Testis (tissue), 2 donors: ENCODE results near the gene CRACDL.

Experiments used
- CTCF ChIP-seq, 3 experiments: fragments of 450-650 bp in 2 of 3; fragments of 200-600 bp in 1 of 3; sonication (generic) in 1 of 3; IDR thresholded peaks; one replicate each; pipeline ENCODE4 v1.5.1; 2016 to 2019; ENCODE audit warnings: antibody characterized with exemption in 3 of 3, mild to moderate bottlenecking in 2 of 3, moderate library complexity in 1 of 3
- POLR2A ChIP-seq: fragments of 450-650 bp; IDR thresholded peaks from one replicate; pipeline ENCODE4 v1.6.1; 2017; ENCODE audit warnings: antibody characterized with exemption, mild to moderate bottlenecking, moderate library complexity

- TF ChIP-seq CTCF (IDR thresholded peaks at IDR 0.05) = no peak
- no peak for TF ChIP-seq POLR2A
Observed at GRCh38 chr2:98847853-98848252, 88.2 kb downstream of the CRACDL start.
